NT2/D1 (cell line): ENCODE results near the gene EFCAB6.

Experiments
- SUZ12 ChIP-seq: IDR thresholded peaks from 2 replicates; pipeline ENCODE4 v1.6.1; 2011; ENCODE audit not compliant: insufficient read length, insufficient read depth; ENCODE audit errors: extremely low read depth
- ZNF274 ChIP-seq: IDR thresholded peaks from 2 replicates; pipeline ENCODE4 v1.6.1; 2011; ENCODE audit warnings: mild to moderate bottlenecking, low read depth, low read length

DNA sequence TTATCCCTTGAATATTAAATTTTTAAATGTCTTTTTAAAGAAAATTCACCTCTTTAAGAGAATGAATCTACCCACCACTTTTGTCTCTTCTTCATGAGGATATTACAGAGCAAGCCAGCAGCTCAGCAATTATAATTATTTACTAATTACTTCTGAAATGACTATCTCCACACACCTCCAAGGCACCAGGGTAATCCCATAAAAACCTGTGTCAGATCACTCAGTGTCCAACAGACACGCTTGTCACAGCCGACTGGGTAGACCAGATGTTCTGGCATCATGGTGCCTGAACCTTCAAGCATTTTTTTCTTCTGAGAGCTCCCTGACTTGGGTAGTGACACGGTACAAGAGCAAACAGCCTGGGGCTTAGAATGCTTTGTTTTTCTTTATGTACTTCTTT lies 61.4 kb downstream of the EFCAB6 start:
- TF ChIP-seq ZNF274 = no peak
- TF ChIP-seq SUZ12 = no peak
